Measurements from ENCODE around the gene POLN.

The POLN gene

GRCh38 chr4:2255501-2256155, 13.7 kb upstream of the POLN start:
- Histone ChIP-seq H3K9ac (ENCODE audit: low read depth, low read length) (no peak overlapping the region), H3K27me3 (ENCODE audit: control insufficient read depth, insufficient read depth, low read length) (no peaks in the 10 kb centered on the region), H3K9me3 (ENCODE audit: control insufficient read depth, insufficient read depth, low read length) (no peaks in the 10 kb centered on the region), H3K27ac (ENCODE audit: low read depth, low read length) (no peak overlapping the region), H3K36me3 (ENCODE audit: control insufficient read depth, insufficient read depth, low read length) (peaks cover 10% of the 10 kb centered on the region; the same call in 1 of the 2 replicates), H3K4me1 (ENCODE audit: control insufficient read depth, insufficient read depth, low read length) (peaks cover 2% of the 10 kb centered on the region; the same call in 1 of the 2 replicates), H3K4me3 (ENCODE audit: low read depth, low read length) (no peak overlapping the region)

DNA sequence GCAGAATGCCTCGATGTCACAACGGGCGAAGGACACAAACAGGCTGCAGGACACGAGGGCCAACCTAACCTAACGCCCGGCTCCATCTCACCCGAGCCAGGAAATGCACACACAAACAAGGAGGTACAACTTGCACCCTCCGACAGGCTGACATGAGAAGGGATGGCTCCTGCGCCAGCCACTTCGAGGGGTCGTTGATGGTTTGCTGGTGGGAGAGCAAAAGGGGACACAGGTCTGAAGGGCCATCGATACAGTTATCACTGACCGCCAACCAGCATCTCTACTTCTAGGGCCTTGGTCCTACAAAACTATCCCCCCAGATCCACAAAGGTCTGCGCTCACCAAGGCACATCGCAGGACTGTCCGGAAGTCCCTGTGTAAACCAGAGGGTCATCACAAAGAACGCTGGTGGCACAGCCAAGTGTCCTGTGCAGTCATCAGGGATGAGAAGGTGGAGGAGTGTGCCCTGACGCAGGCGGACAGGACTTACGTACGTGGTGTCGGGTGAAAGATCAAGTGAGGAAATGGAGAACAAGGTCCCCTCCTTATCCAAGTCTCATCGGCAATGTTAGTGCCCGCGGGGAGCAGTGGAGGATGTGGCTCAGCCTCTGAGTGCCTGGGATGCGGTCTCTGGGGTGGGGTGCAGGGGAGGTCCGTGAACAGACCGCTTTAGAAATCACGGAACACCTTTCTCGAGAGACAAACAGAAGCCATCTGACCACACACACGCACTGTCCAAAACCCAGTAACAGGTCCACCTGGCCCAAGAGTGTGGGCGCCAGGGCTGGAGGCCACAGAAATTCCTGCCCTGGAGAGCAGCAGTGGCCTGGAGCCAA, 13.0 kb upstream of the POLN start:
- Histone ChIP-seq H3K9ac (ENCODE audit: low read depth, low read length) (no peak overlapping the region), H3K4me3 (ENCODE audit: low read depth, low read length) (no peak overlapping the region), H3K27me3 (ENCODE audit: control insufficient read depth, insufficient read depth, low read length) (no peaks in the 10 kb centered on the region), H3K4me1 (ENCODE audit: control insufficient read depth, insufficient read depth, low read length) (no peaks in the 10 kb centered on the region), H3K9me3 (ENCODE audit: control insufficient read depth, insufficient read depth, low read length) (no peaks in the 10 kb centered on the region), H3K27ac (ENCODE audit: low read depth, low read length) (no peak overlapping the region), H3K36me3 (ENCODE audit: control insufficient read depth, insufficient read depth, low read length) (peaks cover 17% of the 10 kb centered on the region; the same call in 1 of the 2 replicates)

GRCh38 chr4:2253160-2254084, 11.5 kb upstream of the POLN start:
- no peak overlapping the region for H3K27ac ChIP-seq (ENCODE audit: low read depth, low read length)
- H3K4me1 ChIP-seq (ENCODE audit: control insufficient read depth, insufficient read depth, low read length), result no peaks in the 10 kb centered on the region
- H3K9ac ChIP-seq (ENCODE audit: low read depth, low read length), result no peak overlapping the region
- peaks cover 19% of the 10 kb centered on the region; the same call in 1 of the 2 replicates for H3K36me3 ChIP-seq (ENCODE audit: control insufficient read depth, insufficient read depth, low read length)
- no peaks in the 10 kb centered on the region for H3K9me3 ChIP-seq (ENCODE audit: control insufficient read depth, insufficient read depth, low read length)
- no peak overlapping the region for H3K4me3 ChIP-seq (ENCODE audit: low read depth, low read length)
- no peaks in the 10 kb centered on the region for H3K27me3 ChIP-seq (ENCODE audit: control insufficient read depth, insufficient read depth, low read length)

DNA sequence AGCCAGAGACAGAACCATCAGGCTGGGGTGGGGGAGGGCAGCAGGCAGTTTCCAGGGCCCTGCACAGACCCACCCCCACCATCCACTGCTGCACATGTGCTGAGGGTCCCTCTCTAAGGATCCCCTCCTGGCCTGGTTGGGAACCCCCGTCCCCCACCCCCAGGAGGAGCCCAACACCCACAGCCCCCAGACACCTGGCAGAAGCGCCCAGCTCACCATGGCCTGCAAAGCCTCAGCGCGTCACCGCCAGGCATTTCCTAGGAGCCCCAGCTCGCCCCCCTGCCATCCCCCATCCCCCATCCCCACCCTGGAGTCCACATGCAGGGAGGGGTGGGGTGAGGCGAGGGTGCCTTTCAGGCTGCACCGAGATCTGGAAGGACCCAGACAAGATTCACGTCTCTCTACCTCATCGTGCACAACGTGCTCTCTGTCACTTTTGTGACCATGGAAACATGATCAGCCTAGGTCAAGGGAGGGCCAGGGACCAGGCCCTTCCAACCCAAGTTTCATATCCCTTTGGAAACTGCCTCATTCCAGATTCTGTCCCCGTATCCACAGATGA, 10.7 kb upstream of the POLN start:
- H3K36me3 ChIP-seq (ENCODE audit: control insufficient read depth, insufficient read depth, low read length), result peaks cover 19% of the 10 kb centered on the region; the same call in 1 of the 2 replicates
- no peak overlapping the region for H3K9ac ChIP-seq (ENCODE audit: low read depth, low read length)
- no peak overlapping the region for H3K27ac ChIP-seq (ENCODE audit: low read depth, low read length)
- H3K4me3 ChIP-seq (ENCODE audit: low read depth, low read length), result no peak overlapping the region
- H3K9me3 ChIP-seq (ENCODE audit: control insufficient read depth, insufficient read depth, low read length), result no peaks in the 10 kb centered on the region
- H3K27me3 ChIP-seq (ENCODE audit: control insufficient read depth, insufficient read depth, low read length), result no peaks in the 10 kb centered on the region
- H3K4me1 ChIP-seq (ENCODE audit: control insufficient read depth, insufficient read depth, low read length), result no peaks in the 10 kb centered on the region

DNA sequence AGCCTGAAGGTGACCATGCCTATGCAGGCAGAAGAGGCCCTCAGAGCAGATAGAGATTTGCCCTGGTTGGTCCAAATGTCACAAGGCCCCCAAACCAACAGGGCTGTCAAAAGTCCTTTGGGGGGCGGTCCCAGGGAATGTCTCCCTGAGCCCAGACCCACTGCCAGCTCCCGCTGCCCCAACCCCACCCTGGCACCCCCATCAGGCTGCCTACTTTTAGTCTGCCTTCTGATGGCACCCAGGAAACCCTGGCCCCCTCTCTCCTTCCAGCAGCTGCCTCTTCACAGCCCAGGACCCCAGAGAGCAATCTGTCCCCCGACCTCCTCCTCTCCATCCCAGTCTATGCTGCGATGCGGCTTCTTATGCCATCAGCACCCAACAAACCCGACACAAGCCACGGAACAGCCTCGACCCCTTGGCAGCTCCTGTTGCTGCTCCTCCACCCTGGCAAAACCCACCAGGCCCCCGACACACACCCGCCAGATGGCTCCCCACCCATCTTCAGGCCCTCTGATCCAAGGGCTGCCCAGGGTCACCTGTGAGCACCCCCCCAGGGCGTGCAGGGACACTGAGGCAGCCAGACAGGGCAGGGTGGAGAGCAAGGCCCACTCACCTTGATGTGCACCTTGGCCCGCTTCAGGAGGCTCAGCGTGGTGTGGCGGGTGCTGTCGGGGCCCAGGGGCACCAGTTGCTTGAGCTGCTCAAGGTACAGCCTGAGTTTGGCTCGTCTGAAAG, 10.0 kb upstream of the POLN start:
- Histone ChIP-seq H3K9me3 (ENCODE audit: control insufficient read depth, insufficient read depth, low read length) (no peaks in the 10 kb centered on the region), H3K27me3 (ENCODE audit: control insufficient read depth, insufficient read depth, low read length) (no peaks in the 10 kb centered on the region), H3K4me1 (ENCODE audit: control insufficient read depth, insufficient read depth, low read length) (no peaks in the 10 kb centered on the region), H3K9ac (ENCODE audit: low read depth, low read length) (no peak overlapping the region), H3K36me3 (ENCODE audit: control insufficient read depth, insufficient read depth, low read length) (peaks cover 19% of the 10 kb centered on the region; the same call in 1 of the 2 replicates), H3K27ac (ENCODE audit: low read depth, low read length) (no peak overlapping the region), H3K4me3 (ENCODE audit: low read depth, low read length) (no peak overlapping the region)

DNA sequence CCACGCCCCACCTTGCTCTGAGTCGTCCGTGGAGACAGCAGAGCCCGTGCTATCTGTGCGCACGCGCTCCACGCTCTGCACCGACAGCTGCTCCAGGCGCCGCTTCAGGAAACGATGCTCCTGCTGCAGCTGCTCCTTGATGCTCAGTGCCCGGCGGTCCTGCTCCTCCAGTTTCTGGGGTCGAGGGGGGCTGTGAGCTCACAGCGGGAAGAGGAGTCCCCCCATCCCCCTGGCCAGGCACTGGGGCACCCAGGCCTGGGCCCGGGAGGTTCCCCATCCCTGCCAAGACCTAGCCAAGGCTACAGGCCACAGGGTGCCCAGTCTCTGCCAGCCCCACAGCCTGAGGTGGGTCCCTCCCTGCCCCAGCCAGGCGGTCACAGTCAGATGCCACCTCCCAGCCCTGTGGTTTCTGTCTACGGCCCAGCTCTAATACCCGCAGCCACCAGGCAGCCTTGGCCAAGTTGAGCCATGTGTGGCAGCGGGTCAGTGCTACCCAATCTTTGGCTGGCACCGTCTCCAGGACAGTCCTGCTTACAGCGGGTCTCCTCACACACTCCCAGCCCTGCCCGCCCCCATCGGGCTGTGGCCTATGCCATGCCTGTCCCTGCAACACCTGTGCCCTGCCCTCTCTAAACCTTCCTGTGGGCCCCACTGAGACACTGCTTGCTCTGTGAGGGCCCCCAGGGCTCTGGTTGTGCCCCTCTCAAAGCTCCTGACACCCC, 9.3 kb upstream of the POLN start:
- no peak overlapping the region for H3K27ac ChIP-seq (ENCODE audit: low read depth, low read length)
- no peaks in the 10 kb centered on the region for H3K9me3 ChIP-seq (ENCODE audit: control insufficient read depth, insufficient read depth, low read length)
- no peaks in the 10 kb centered on the region for H3K27me3 ChIP-seq (ENCODE audit: control insufficient read depth, insufficient read depth, low read length)
- H3K4me3 ChIP-seq (ENCODE audit: low read depth, low read length), result no peak overlapping the region
- peaks cover 19% of the 10 kb centered on the region; the same call in 1 of the 2 replicates for H3K36me3 ChIP-seq (ENCODE audit: control insufficient read depth, insufficient read depth, low read length)
- no peak overlapping the region for H3K9ac ChIP-seq (ENCODE audit: low read depth, low read length)
- no peaks in the 10 kb centered on the region for H3K4me1 ChIP-seq (ENCODE audit: control insufficient read depth, insufficient read depth, low read length)

GRCh38 chr4:2250357-2251072, 8.6 kb upstream of the POLN start:
- Histone ChIP-seq H3K4me1 (ENCODE audit: control insufficient read depth, insufficient read depth, low read length) (no peaks in the 10 kb centered on the region), H3K4me3 (ENCODE audit: low read depth, low read length) (no peak overlapping the region), H3K27me3 (ENCODE audit: control insufficient read depth, insufficient read depth, low read length) (no peaks in the 10 kb centered on the region), H3K27ac (ENCODE audit: low read depth, low read length) (no peak overlapping the region), H3K36me3 (ENCODE audit: control insufficient read depth, insufficient read depth, low read length) (peaks cover 19% of the 10 kb centered on the region; the same call in 1 of the 2 replicates), H3K9me3 (ENCODE audit: control insufficient read depth, insufficient read depth, low read length) (no peaks in the 10 kb centered on the region), H3K9ac (ENCODE audit: low read depth, low read length) (no peak overlapping the region)

- Histone ChIP-seq H3K4me3 (ENCODE audit: low read depth, low read length) (no peak overlapping the region), H3K9me3 (ENCODE audit: control insufficient read depth, insufficient read depth, low read length) (0 out of 2 replicates have a peak, but pooled peaks cover under 1% of the 10 kb centered on the region), H3K9ac (ENCODE audit: low read depth, low read length) (no peak overlapping the region), H3K27ac (ENCODE audit: low read depth, low read length) (no peak overlapping the region), H3K4me1 (ENCODE audit: control insufficient read depth, insufficient read depth, low read length) (no peaks in the 10 kb centered on the region), H3K27me3 (ENCODE audit: control insufficient read depth, insufficient read depth, low read length) (no peaks in the 10 kb centered on the region), H3K36me3 (ENCODE audit: control insufficient read depth, insufficient read depth, low read length) (peaks cover 14% of the 10 kb centered on the region; the same call in 1 of the 2 replicates)
These were observed 7.8 kb upstream of the POLN start for GRCh38 chr4:2249526-2250356.
